Fibroblast of lung (primary cell): ENCODE measurements around the gene HAUS3. TPM values are rescaled to one million over a fixed set of nuclear protein-coding genes. Genes with fewer than 3 reads are reported as not detected.

Experiments used
- DNase-seq, 2 donors: peaks; one replicate each; pipeline versions ENCODE4 v3.0.0 to v3.0.0-alpha.2; 2010; ENCODE audit warnings: low read depth in 2 of 2
- H2AFZ ChIP-seq: 2 replicates; pipeline ENCODE4 v1.5.1; 2012; ENCODE audit warnings: low read length, control low read depth, inconsistent platforms
- H3K27ac ChIP-seq: 2 replicates; pipeline ENCODE4 v1.5.1; 2011; ENCODE audit warnings: low read length, control low read depth; ENCODE audit not compliant: insufficient read depth
- H3K27me3 ChIP-seq: 2 replicates; pipeline ENCODE4 v1.5.1; 2011; ENCODE audit warnings: mild to moderate bottlenecking, low read length; ENCODE audit not compliant: control insufficient read depth, insufficient read depth
- H3K36me3 ChIP-seq: 2 replicates; pipeline ENCODE4 v1.5.1; 2011; ENCODE audit warnings: low read length; ENCODE audit not compliant: control insufficient read depth, insufficient read depth
- H3K4me1 ChIP-seq: 2 replicates; pipeline ENCODE4 v1.5.1; 2011; ENCODE audit warnings: low read length; ENCODE audit not compliant: control insufficient read depth, insufficient read depth; ENCODE audit errors: extremely low read depth
- H3K4me2 ChIP-seq: 2 replicates; pipeline ENCODE4 v1.5.1; 2011; ENCODE audit warnings: low read length, control low read depth; ENCODE audit not compliant: insufficient read depth; ENCODE audit errors: extremely low read depth
- H3K4me3 ChIP-seq, 4 experiments: fragments of 200-600 bp in 1 of 4; sonication (generic) in 1 of 4; replicated peaks in 1 of 4; 2 replicates each; pipeline ENCODE4 v1.5.1; 2011 to 2016; ENCODE audit warnings: low read length in 4 of 4, low read depth in 3 of 4, mild to moderate bottlenecking in 3 of 4, control low read depth in 2 of 4, inconsistent platforms in 1 of 4, mixed read lengths in 1 of 4; ENCODE audit not compliant: insufficient read depth in 1 of 4; ENCODE audit errors: control extremely low read depth in 1 of 4
- H3K79me2 ChIP-seq: 2 replicates; pipeline ENCODE4 v1.5.1; 2012; ENCODE audit warnings: mild to moderate bottlenecking, low read length, inconsistent platforms; ENCODE audit not compliant: control insufficient read depth, insufficient read depth
- H3K9ac ChIP-seq: 2 replicates; pipeline ENCODE4 v1.5.1; 2011; ENCODE audit warnings: mild to moderate bottlenecking, low read length, control low read depth; ENCODE audit not compliant: insufficient read depth
- H3K9me3 ChIP-seq: 2 replicates; pipeline ENCODE4 v1.5.1; 2012; ENCODE audit warnings: low read depth, low read length; ENCODE audit not compliant: control insufficient read depth, insufficient read depth
- H4K20me1 ChIP-seq: 2 replicates; pipeline ENCODE4 v1.5.1; 2011; ENCODE audit warnings: low read length; ENCODE audit not compliant: control insufficient read depth, insufficient read depth; ENCODE audit errors: extremely low read depth
- EZH2 ChIP-seq: IDR thresholded peaks from 2 replicates; pipeline ENCODE4 v1.5.1; 2012; ENCODE audit warnings: low read length, control low read depth, mild to moderate bottlenecking; ENCODE audit errors: missing control alignments
- polyA plus RNA-seq, 2 donors: library from polyadenylated mRNA; depleted of rRNA in 1 of 2; stranded (reverse) in 1 of 2; unstranded in 1 of 2; fragments of >200 nt; gene quantifications; 2 replicates each; pipeline ENCODE4 v1.2.1, GENCODE V29; 2011 to 2012; ENCODE audit warnings: missing spikeins in 1 of 2
- total RNA-seq: library from RNA; depleted of rRNA; stranded (reverse); fragments of >200 nt; gene quantifications from 2 replicates; pipeline ENCODE4 v1.2.1, GENCODE V29; 2014
- TF ChIP-seq, protein P1 (sequence below), 2 donors: IDR thresholded peaks in 1 of 2; conservative IDR thresholded peaks in 1 of 2; 1 replicate in 1 of 2; 2 replicates in 1 of 2; pipeline ENCODE4 v1.5.1; 2011 to 2012; ENCODE audit warnings: low read length in 2 of 2, control low read depth in 1 of 2, inconsistent platforms in 1 of 2, low read depth in 1 of 2, mild to moderate bottlenecking in 1 of 2

The HAUS3 gene
- total and polyA plus RNA-seq, 2 donors (not counting 1 experiment from before 2014, with no cell fraction given) = 5.3 TPM

GRCh38 chr4:2274320-2275043 is 32.6 kb upstream of the HAUS3 start:
- no peaks in the 10 kb centered on the region for H3K27me3 ChIP-seq
- no peaks in the 10 kb centered on the region for H3K4me1 ChIP-seq
- no peak overlapping the region for H3K4me3 ChIP-seq
- no peak overlapping the region for H3K4me2 ChIP-seq
- H3K36me3 ChIP-seq = no peaks in the 10 kb centered on the region
- no peak for DNase-seq
- no peak overlapping the region for H3K27ac ChIP-seq
- no peak overlapping the region for H3K9ac ChIP-seq
- no peak overlapping the region for H2AFZ ChIP-seq
- no peak for TF ChIP-seq EZH2
- TF ChIP-seq, protein P1, sequence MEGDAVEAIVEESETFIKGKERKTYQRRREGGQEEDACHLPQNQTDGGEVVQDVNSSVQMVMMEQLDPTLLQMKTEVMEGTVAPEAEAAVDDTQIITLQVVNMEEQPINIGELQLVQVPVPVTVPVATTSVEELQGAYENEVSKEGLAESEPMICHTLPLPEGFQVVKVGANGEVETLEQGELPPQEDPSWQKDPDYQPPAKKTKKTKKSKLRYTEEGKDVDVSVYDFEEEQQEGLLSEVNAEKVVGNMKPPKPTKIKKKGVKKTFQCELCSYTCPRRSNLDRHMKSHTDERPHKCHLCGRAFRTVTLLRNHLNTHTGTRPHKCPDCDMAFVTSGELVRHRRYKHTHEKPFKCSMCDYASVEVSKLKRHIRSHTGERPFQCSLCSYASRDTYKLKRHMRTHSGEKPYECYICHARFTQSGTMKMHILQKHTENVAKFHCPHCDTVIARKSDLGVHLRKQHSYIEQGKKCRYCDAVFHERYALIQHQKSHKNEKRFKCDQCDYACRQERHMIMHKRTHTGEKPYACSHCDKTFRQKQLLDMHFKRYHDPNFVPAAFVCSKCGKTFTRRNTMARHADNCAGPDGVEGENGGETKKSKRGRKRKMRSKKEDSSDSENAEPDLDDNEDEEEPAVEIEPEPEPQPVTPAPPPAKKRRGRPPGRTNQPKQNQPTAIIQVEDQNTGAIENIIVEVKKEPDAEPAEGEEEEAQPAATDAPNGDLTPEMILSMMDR (conservative IDR thresholded peaks at IDR 0.05 in 1 of 2, IDR thresholded peaks at IDR 0.05 in 1 of 2; ENCODE audit: low read depth in 1 of 2, low read length in 2 of 2) = no peak
- H4K20me1 ChIP-seq = no peaks in the 10 kb centered on the region
- no peaks in the 10 kb centered on the region for H3K79me2 ChIP-seq
- H3K9me3 ChIP-seq = no peaks in the 10 kb centered on the region

DNA sequence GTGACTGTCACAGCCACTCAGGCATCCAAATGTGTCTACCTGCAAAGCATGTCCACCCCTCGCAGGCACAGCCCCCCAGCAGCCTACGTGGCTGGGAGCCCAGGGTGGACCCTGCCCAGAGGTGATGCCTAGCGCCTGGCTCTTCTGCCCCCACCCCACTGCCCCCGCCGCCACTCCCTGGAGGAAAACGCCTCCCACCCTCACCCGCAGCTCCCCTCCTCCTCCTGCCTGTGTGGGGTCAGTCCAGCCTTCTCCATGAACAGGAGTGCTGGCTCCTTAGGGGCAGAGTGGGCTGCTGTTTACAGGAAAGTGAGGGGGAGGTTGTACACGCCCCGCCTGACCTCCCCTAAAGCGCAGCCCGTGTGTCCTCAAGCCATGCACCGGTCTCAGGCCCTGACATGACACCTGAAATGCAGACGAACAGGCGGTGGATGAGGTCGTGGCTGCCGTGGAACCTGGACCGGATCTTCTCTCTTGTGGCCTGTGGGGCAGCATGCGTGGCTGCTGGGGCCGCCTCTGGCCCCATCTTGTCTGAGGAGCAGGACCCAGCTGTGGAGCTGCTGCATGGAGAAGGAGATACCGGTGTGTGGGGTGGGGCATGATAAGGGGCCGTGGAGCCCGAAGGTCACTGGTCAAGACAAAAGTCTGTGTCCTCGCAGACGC is 31.9 kb upstream of the HAUS3 start:
- no peak overlapping the region for H3K27ac ChIP-seq
- H3K36me3 ChIP-seq = no peaks in the 10 kb centered on the region
- H3K27me3 ChIP-seq = no peaks in the 10 kb centered on the region
- no peaks in the 10 kb centered on the region for H3K4me1 ChIP-seq
- no peaks in the 10 kb centered on the region for H4K20me1 ChIP-seq
- no peak overlapping the region for H3K4me3 ChIP-seq
- H3K79me2 ChIP-seq = no peaks in the 10 kb centered on the region
- no peaks in the 10 kb centered on the region for H3K9me3 ChIP-seq
- no peak overlapping the region for H3K9ac ChIP-seq
- H3K4me2 ChIP-seq = no peak overlapping the region
- no peak overlapping the region for H2AFZ ChIP-seq
- TF ChIP-seq, protein P1 (conservative IDR thresholded peaks at IDR 0.05 in 1 of 2, IDR thresholded peaks at IDR 0.05 in 1 of 2; ENCODE audit: low read depth in 1 of 2, low read length in 2 of 2) = no peak
- no peak for TF ChIP-seq EZH2
- DNase-seq = no peak

- Histone ChIP-seq H3K27ac (no peak overlapping the region), H3K4me2 (no peak overlapping the region), H3K79me2 (no peaks in the 10 kb centered on the region), H3K27me3 (no peaks in the 10 kb centered on the region), H4K20me1 (no peaks in the 10 kb centered on the region), H2AFZ (no peak overlapping the region), H3K36me3 (no peaks in the 10 kb centered on the region), H3K9ac (no peak overlapping the region), H3K9me3 (no peaks in the 10 kb centered on the region), H3K4me3 (no peak overlapping the region), H3K4me1 (no peaks in the 10 kb centered on the region)
- TF ChIP-seq, protein P1 (conservative IDR thresholded peaks at IDR 0.05 in 1 of 2, IDR thresholded peaks at IDR 0.05 in 1 of 2; ENCODE audit: low read depth in 1 of 2, low read length in 2 of 2) = no peak
- no peak for TF ChIP-seq EZH2
- no peak for DNase-seq
These were observed 31.3 kb upstream of the HAUS3 start for GRCh38 chr4:2273221-2273620.
